ENCODE results near the gene FBXO31. TPM values are rescaled to one million over a fixed set of nuclear protein-coding genes. Genes with fewer than 3 reads are reported as not detected.

Gene FBXO31
- total RNA-seq, 1 donor from 2014 or later: 5.8 TPM

DNA sequence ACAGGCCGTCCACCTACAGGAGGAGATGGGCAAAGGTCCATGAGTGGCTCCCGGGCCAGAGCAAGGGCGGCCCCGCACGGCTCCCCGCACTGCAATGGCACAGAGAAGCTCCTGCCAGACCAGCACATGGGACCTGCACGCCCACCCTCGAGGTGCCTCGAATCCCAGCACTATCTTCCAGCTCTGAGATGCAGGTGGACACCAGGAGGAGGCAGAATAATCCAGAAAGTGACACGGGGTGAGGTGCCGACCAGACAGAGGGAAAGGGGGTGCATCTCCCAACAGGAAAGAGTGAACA, 39.9 kb downstream of the FBXO31 start:
- H4K20me1 ChIP-seq (ENCODE audit: low read depth): peaks cover 4% of the 10 kb centered on the region
- no peak overlapping the region for H3K9ac ChIP-seq
- H3K79me2 ChIP-seq (ENCODE audit: low read depth): no peaks in the 10 kb centered on the region
- H3K27me3 ChIP-seq: no peaks in the 10 kb centered on the region
- no peaks in the 10 kb centered on the region for H3K9me3 Mint-ChIP-seq
- H3K9me3 ChIP-seq (ENCODE audit: low read depth): no peaks in the 10 kb centered on the region
- peak overlapping the region; percentile 48 for H3K4me2 ChIP-seq
- H3K36me3 Mint-ChIP-seq: peaks cover 13% of the 10 kb centered on the region
- H3F3A ChIP-seq (ENCODE audit: low read depth): peaks cover 11% of the 10 kb centered on the region
- no peak overlapping the region for H2AFZ ChIP-seq (replicated peaks)
- peak overlapping the region; percentile 66 for H3K27ac Mint-ChIP-seq
- H3K36me3 ChIP-seq: no peaks in the 10 kb centered on the region
- H3K4me1 Mint-ChIP-seq: peaks cover 29% of the 10 kb centered on the region
- H3K4me1 ChIP-seq: peaks cover 35% of the 10 kb centered on the region
- no peak for DNase-seq (ENCODE audit: low spot score)
- no peak overlapping the region for H3K4me3 Mint-ChIP-seq
- TF ChIP-seq, protein P1, sequence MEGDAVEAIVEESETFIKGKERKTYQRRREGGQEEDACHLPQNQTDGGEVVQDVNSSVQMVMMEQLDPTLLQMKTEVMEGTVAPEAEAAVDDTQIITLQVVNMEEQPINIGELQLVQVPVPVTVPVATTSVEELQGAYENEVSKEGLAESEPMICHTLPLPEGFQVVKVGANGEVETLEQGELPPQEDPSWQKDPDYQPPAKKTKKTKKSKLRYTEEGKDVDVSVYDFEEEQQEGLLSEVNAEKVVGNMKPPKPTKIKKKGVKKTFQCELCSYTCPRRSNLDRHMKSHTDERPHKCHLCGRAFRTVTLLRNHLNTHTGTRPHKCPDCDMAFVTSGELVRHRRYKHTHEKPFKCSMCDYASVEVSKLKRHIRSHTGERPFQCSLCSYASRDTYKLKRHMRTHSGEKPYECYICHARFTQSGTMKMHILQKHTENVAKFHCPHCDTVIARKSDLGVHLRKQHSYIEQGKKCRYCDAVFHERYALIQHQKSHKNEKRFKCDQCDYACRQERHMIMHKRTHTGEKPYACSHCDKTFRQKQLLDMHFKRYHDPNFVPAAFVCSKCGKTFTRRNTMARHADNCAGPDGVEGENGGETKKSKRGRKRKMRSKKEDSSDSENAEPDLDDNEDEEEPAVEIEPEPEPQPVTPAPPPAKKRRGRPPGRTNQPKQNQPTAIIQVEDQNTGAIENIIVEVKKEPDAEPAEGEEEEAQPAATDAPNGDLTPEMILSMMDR (IDR thresholded peaks at IDR 0.05): no peak
- no peak for TF ChIP-seq EZH2phosphoT487 (IDR thresholded peaks at IDR 0.05)
- no peak for TF ChIP-seq EZH2 (IDR thresholded peaks at IDR 0.05)
- H3K27ac ChIP-seq: no peak overlapping the region
- no peak overlapping the region for H3K4me3 ChIP-seq
- peaks cover 8% of the 10 kb centered on the region for H3K27me3 Mint-ChIP-seq (ENCODE audit: insufficient read depth, low read depth)

- peaks cover 11% of the 10 kb centered on the region for H3F3A ChIP-seq (ENCODE audit: low read depth)
- peak; percentile 74 for DNase-seq (ENCODE audit: low spot score)
- peak overlapping the region; percentile 48 for H3K4me2 ChIP-seq
- peaks cover 35% of the 10 kb centered on the region for H3K4me1 ChIP-seq
- H3K4me3 Mint-ChIP-seq: peak overlapping the region; percentile 27
- H3K9ac ChIP-seq: no peak overlapping the region
- H3K27me3 ChIP-seq: no peaks in the 10 kb centered on the region
- H3K9me3 Mint-ChIP-seq: no peaks in the 10 kb centered on the region
- peaks cover 29% of the 10 kb centered on the region for H3K4me1 Mint-ChIP-seq
- no peak for TF ChIP-seq EZH2 (IDR thresholded peaks at IDR 0.05)
- TF ChIP-seq EZH2phosphoT487 (IDR thresholded peaks at IDR 0.05): no peak
- TF ChIP-seq, protein P1 (IDR thresholded peaks at IDR 0.05): no peak
- peaks cover 14% of the 10 kb centered on the region for H3K36me3 Mint-ChIP-seq
- no peak overlapping the region for H3K4me3 ChIP-seq
- H3K79me2 ChIP-seq (ENCODE audit: low read depth): no peaks in the 10 kb centered on the region
- H4K20me1 ChIP-seq (ENCODE audit: low read depth): peaks cover 4% of the 10 kb centered on the region
- H2AFZ ChIP-seq (replicated peaks): no peak overlapping the region
- no peaks in the 10 kb centered on the region for H3K9me3 ChIP-seq (ENCODE audit: low read depth)
- peaks cover 9% of the 10 kb centered on the region for H3K27me3 Mint-ChIP-seq (ENCODE audit: insufficient read depth, low read depth)
- no peaks in the 10 kb centered on the region for H3K36me3 ChIP-seq
- H3K27ac ChIP-seq: no peak overlapping the region
- peak overlapping the region; percentile 46 for H3K27ac Mint-ChIP-seq
These were observed 40.4 kb downstream of the FBXO31 start for GRCh38 chr16:87342978-87343752.

GRCh38 chr16:87342504-87342903, 41.1 kb downstream of the FBXO31 start:
- TF ChIP-seq EZH2phosphoT487 (IDR thresholded peaks at IDR 0.05): no peak
- TF ChIP-seq EZH2 (IDR thresholded peaks at IDR 0.05): no peak
- TF ChIP-seq, protein P1 (IDR thresholded peaks at IDR 0.05): no peak
- H3K9me3 Mint-ChIP-seq: no peaks in the 10 kb centered on the region

More at GRCh38 chr16:87342504-87342903, 41.1 kb downstream of the FBXO31 start:
- Histone ChIP-seq H3K9me3 (ENCODE audit: low read depth) (no peaks in the 10 kb centered on the region), H3K4me3 (no peak overlapping the region), H3K79me2 (ENCODE audit: low read depth) (no peaks in the 10 kb centered on the region), H3K27ac (no peak overlapping the region), H4K20me1 (ENCODE audit: low read depth) (peaks cover 4% of the 10 kb centered on the region), H2AFZ (replicated peaks) (no peak overlapping the region), H3K4me1 (peaks cover 35% of the 10 kb centered on the region), H3K36me3 (no peaks in the 10 kb centered on the region), H3K4me2 (no peak overlapping the region), H3K9ac (no peak overlapping the region), H3F3A (ENCODE audit: low read depth) (peaks cover 11% of the 10 kb centered on the region), H3K27me3 (no peaks in the 10 kb centered on the region)
- no peak for DNase-seq (ENCODE audit: low spot score)
- Mint-ChIP-seq H3K4me3 (no peak overlapping the region), H3K36me3 (peaks cover 16% of the 10 kb centered on the region), H3K27me3 (ENCODE audit: insufficient read depth, low read depth) (peaks cover 9% of the 10 kb centered on the region), H3K4me1 (peaks cover 29% of the 10 kb centered on the region), H3K27ac (no peak overlapping the region)

Measured in neural progenitor cell (in vitro differentiated cells).